Cortex of kidney (tissue), 1 donor: ENCODE results near the gene OR14J1.
"Not testable (repeated sequence)": the region's sequence is repeated elsewhere in the genome, so short reads cannot be mapped to it uniquely, and the experiment has no call there.

Experiments used
- DNase-seq: peaks from one replicate; lab custom pipeline; 2025; lab: John Stamatoyannopoulos, UW

OR14J1 gene, protein sequence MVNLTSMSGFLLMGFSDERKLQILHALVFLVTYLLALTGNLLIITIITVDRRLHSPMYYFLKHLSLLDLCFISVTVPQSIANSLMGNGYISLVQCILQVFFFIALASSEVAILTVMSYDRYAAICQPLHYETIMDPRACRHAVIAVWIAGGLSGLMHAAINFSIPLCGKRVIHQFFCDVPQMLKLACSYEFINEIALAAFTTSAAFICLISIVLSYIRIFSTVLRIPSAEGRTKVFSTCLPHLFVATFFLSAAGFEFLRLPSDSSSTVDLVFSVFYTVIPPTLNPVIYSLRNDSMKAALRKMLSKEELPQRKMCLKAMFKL

DNA sequence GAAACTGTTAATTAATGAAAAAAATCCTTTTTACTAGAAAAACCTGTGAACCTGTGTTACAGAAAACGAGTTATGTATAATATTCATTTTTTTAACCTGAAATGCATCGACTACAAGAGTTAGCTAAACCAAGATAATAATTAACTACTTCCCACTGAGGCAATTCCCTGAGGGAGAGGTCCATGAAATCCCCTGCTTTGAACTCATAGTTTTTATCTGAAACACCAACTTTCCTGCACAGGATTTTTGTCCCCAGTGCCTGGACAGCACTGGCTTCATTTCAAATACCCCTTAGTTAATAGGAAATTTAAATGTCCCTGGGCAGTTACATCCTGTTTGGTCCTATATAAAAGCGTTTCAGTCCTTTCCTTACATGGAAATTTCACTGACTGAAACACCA is at the start of gene OR14J1:
TSS of gene OR14J1 (plus strand) at position 386 of the 400 bp plus-strand sequence. CDS start 4,989 bp downstream, outside the sequence.
- DNase-seq, result no peak

DNA sequence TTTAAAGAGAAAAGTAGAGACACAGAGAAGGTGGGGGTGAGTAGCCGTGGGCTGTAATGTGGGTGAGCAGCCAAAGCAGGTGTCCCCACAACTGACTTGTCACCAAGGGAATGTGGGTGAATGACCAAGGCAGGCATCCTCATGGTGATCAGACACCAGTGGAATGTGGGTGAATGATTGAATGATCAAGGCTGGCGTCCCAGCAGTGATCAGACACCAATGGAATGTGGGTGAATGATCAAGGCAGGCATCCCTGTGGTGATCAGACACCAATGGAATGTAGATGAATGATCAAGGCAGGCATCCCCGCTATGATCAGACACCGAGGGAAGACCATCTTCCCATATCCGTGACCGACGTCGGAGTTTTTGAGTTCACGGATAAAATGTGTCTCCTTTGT is 49.8 kb upstream of the OR14J1 start:
- DNase-seq, result no peak

DNA sequence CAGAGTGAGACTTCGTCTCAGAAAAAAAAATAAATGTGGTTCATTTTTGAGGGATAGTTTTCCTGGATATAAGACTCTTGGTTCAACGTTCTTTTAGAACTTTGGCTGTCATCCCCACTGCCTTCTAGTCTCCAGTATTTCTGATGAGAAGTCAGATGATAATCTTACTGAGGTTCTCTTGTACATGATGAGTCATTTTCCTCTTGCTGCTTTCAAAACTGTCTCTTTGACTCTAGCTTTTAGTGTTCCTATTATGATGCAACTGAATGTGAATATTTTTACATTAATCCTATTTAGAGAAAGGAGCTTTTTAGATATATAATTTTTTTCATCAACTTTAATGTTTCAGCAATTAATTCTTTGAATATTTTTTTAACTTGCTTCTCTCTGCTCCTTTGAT is 46.0 kb upstream of the OR14J1 start:
- no peak for DNase-seq

DNA sequence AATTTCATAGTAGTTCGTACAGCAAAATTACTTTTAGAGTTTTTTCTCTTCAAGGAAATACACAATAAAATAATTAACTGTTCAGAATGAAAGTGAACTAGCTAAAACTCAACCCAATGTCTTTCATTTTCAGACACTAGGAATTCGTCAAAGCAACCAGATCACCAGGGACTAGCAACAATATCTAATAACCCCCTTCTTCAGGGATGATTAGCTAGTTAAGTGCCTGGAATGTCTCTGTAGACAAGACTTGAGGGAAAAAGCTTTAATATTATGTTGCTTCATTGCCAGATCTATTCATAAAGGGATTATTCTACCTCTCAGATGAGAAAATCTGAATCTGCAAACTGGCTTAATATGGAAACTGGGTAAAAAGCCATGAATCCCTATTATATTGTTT is 41.8 kb upstream of the OR14J1 start:
- DNase-seq, result no peak

DNA sequence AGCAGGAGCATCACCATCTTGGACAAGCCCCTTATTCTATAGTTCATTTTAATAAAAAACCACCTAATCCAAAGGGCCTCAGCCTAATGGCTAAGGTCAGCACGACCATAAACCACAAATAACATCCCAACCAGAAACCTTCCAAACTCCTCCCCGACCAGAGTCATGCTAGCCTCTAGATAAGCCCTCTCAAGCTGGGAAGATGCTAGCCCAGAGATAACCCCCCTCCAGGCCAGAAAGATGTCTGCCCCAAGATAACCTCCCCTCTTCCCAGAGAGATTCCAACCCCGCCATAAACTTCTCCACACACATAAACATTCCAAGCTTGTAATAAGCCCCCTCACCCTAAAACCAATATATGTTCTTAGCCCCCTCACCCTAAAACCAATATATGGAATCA is 38.5 kb upstream of the OR14J1 start:
- DNase-seq, result no peak

DNA sequence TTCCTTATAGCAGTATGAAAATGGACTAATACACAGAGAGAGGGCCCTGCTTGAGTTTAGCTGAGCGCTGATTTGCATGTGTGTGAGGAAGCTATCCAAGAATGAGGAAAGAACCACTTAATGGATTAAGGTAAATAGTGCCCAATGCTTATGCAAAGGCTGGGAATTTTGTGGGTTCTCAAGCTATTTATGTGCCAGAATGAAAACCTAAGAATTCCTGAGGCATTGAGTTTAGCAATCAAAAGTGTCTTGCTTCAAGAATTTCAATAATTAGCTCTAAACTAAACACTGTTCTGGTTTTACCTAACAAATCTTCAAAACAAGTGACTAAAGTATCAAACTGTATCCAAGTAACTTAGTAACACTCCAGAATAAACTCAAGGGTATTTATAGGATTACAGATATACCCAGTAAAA is 7.0 kb upstream of the OR14J1 start:
- DNase-seq, result no peak

DNA sequence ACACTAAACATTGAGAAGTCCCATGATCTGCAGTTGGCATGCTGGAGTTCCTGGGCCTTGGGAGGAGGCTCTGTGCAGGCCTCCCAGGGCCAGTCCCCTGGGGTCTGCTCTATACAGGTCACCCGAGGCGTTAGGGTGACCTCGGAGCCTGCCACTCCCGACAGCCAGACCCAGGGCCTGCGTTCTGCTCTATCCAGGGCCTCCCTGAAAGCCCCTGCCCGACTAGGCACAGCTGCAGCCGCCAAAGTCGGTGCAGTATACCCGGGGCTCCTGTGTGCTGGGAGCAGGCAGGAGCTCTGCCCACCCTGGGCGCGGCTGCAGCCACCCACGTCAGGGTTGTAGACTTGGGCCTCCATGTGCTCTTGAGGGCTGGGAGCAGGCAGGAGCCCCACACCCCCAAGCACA is 6.3 kb upstream of the OR14J1 start:
- no peak for DNase-seq

DNA sequence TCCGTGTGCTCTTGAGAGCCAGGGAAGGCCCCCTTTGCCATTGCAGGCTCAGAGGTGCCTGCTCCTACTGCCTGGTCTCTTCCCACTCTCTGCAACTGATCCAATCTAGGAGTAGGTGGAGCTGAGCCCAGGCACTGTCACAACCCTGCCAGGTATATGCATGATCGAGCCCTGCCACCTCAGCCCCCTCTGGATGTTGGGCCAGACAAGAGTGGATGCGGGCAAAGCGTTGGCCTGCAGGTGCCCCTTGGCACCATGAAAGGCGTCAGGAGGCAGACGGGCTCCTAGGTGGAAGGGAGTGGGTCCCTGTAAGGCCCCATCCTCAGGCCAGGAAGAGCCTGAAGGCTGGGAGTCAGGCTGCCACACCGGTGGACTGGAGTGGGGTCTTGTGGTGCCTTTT is 5.9 kb upstream of the OR14J1 start:
- DNase-seq, result no peak

DNA sequence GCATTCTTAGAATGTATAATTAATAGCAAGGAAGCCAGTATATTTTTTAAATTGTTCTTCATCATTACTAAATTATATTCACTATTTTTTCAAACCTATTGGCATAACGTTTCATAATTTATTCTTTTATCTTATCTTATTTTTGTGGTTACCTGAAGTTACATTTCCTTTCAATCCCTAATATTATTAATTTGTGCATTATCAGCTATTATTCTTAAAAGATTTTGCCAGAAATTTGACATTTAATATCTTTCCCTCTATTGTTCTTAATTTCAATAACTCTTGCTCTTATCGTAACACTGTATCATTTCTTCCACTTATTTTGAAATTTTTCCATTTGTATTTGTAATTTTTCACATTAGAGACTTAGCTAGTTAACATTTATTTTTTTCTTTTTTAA is 18.4 kb downstream of the OR14J1 start:
- no peak for DNase-seq

DNA sequence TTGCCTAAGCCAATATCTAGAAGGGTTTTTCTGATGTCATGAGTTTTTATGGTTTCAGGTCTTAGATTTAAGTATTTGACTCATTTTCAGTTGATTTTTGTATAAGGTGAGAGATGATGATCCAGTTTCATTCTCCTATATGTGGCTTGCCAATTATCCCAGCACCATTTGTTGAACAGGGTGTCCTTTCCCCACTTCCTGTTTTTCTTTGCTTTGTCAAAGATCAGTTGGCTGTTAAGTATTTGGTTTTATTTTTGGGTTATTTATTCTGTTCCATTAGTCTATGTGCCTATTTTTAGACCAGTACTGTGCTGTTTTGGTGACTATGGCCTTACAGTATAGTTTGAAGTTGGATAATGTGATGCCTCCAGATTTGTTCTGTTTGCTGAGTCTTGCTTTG is 21.8 kb downstream of the OR14J1 start:
- DNase-seq, result not testable (repeated sequence)

DNA sequence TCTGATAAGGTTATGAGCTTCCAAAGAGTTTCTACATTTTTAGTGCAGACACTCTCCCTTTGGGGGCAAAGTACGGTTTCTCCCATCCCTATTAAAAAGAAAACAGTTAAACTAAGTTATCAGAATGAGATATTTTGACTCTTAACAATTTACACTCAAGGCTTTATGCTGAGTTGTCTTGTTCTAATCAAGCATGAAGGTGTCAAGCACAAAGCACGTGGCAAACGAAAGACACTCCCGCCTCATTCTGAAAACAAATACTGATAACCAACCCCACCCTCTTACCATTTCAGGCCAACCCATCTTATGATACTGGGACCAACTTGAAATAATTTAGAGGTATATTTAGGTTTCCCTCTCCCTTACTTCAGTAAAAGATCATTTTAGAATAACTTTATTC is 24.3 kb downstream of the OR14J1 start:
- DNase-seq, result no peak

DNA sequence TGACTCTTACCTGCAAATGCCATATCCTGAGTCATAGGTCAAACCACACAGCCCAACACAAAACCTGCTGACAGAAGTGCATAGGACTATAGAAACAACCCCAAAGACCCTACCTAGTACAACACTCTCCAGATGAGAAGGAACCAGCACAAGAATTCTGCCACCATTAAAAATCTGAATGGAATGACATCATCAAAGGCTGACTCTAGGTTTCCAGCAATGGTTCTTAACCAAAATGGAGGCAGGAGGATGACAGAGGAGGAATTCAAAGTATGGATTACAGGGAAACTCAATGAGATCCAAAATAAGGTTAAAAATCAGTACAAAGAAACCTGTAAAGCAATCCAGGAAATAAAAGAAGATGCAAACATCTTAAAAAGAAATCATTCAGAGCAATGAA is 31.2 kb downstream of the OR14J1 start:
- DNase-seq, result no peak

DNA sequence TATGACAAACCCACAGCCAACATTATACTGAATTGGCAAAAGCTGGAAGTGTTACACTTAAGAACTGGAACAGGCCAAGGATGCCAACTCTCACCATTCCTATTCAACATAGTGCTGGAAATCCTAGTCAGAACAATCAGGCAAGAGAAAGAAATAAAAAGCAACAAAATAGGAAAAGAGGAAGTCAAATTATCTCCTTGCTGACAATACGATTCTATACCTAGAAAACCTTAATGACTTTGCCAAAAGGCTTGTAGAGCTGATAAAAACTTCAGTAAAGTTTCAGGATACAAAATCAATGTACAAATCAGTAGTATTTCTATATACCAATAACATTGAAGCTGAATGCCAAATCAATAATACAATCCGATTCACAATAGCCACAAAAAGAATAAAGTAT is 34.8 kb downstream of the OR14J1 start:
- DNase-seq, result no peak

DNA sequence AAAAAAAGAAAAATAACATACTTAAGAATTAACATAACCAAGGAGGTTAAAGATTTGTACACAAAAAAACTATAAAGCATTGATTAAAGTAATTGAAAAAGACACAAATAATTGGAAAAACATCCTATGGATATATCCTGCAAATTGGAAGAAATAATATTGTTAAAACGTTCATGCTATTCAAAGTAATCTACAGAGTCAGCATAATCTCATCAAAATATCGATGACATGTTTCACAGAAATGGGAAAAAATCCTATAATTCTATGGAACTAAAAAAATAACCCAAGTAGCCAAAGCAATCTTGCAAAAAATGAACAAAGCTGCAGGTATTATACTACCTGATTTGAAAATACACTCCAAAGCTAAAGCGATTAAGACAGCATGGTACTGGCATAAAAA is 43.9 kb downstream of the OR14J1 start:
- DNase-seq, result no peak

DNA sequence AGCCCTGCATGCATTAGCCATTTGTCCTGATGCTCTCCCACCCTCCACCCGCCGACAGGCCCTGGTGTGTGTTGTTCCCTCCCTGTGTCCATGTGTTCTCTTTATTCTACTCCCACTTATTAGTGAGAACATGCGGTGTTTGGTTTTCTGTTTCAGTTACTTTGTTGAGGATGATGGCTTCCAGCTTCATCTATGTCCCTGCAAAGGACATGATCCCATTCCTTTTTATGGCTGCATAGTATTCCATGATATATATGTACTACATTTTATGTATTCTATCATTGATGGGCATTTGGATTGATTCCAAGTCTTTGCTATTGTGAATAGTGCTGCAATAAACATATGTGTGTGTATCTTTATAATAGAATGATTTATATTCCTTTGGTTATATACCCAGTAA is 47.8 kb downstream of the OR14J1 start:
- not testable (repeated sequence) for DNase-seq

DNA sequence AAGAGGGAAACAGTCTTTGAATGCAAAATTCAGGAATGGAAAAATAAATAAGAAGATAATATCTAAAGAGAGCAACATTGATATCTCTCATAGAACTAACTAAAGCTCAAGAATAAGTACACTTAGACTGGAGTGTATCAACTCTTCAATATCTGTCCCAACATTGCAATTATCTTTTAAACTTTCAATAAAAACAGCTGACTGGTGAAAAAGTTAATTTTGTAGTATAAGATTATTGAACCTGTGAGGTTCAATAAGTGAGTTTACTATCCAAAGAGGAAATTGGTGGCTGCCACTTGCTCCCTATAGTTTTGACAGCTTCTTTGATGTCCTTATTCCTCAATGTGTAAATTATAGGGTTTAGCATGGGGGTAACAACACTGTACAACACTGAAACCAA is 53.5 kb downstream of the OR14J1 start:
- DNase-seq, result no peak

DNA sequence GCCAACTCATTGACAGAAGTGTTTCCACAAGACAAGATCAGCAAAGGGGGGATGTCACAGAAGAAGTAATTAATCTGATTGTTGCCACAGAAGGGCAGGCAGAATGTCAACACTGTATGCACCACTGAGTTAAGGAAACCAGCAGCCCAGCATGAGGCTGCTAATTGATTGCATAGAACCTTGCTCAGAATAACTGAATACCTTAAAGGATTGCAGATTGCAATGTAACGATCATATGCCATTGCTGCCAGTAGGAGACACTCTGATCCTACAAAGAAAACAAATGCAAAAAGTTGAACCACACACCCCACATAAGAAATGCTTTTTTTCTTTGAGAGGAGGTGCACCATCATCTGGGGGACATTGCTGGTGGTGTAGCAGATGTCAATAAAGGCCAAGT is 54.1 kb downstream of the OR14J1 start:
- no peak for DNase-seq
